IPS-20b (cell line): Measurements from ENCODE around the gene COMTD1.

ENCODE experiments used
- H3K27ac ChIP-seq: one replicate; pipeline ENCODE4 v1.5.1; 2013; ENCODE audit warnings: low read length
- H3K27me3 ChIP-seq: 2 replicates; pipeline ENCODE4 v1.6.1; 2013; ENCODE audit warnings: mild to moderate bottlenecking, low read length, inconsistent platforms; ENCODE audit not compliant: insufficient read depth
- H3K36me3 ChIP-seq: 2 replicates; pipeline ENCODE4 v1.6.1; 2013; ENCODE audit warnings: low read depth, mild to moderate bottlenecking, inconsistent platforms, low read length, moderate library complexity; ENCODE audit not compliant: insufficient read depth
- H3K4me1 ChIP-seq: 2 replicates; pipeline ENCODE4 v1.6.1; 2013; ENCODE audit warnings: mild to moderate bottlenecking, control low read depth, inconsistent platforms, low read length, moderate library complexity; ENCODE audit not compliant: insufficient read depth
- H3K4me3 ChIP-seq: 2 replicates; pipeline ENCODE4 v1.5.1; 2013; ENCODE audit warnings: mild to moderate bottlenecking, low read length, inconsistent platforms
- H3K9ac ChIP-seq: 2 replicates; pipeline ENCODE4 v1.6.1; 2013; ENCODE audit warnings: low read depth, mild to moderate bottlenecking, inconsistent platforms, low read length, moderate library complexity
- H3K9me3 ChIP-seq: 2 replicates; pipeline ENCODE4 v1.6.1; 2013; ENCODE audit warnings: mild to moderate bottlenecking, low read depth, low read length, inconsistent platforms; ENCODE audit not compliant: insufficient read depth

COMTD1 gene

GRCh38 chr10:75263806-75264205 lies 28.0 kb upstream of the COMTD1 start:
- Histone ChIP-seq H3K9ac (no peak overlapping the region), H3K27ac (no peak overlapping the region), H3K4me1 (no peaks in the 10 kb centered on the region), H3K27me3 (no peaks in the 10 kb centered on the region), H3K9me3 (no peaks in the 10 kb centered on the region), H3K4me3 (no peak overlapping the region), H3K36me3 (no peaks in the 10 kb centered on the region)

- no peaks in the 10 kb centered on the region for H3K4me1 ChIP-seq
- H3K9ac ChIP-seq: no peak overlapping the region
- H3K27ac ChIP-seq: no peak overlapping the region
- H3K27me3 ChIP-seq: no peaks in the 10 kb centered on the region
- H3K9me3 ChIP-seq: no peaks in the 10 kb centered on the region
- no peak overlapping the region for H3K4me3 ChIP-seq
- H3K36me3 ChIP-seq: no peaks in the 10 kb centered on the region
These were observed 26.3 kb upstream of the COMTD1 start for GRCh38 chr10:75261813-75262705.

- H3K9ac ChIP-seq: no peak overlapping the region
- H3K27ac ChIP-seq: no peak overlapping the region
- H3K36me3 ChIP-seq: no peaks in the 10 kb centered on the region
- H3K4me1 ChIP-seq: no peaks in the 10 kb centered on the region
- no peak overlapping the region for H3K4me3 ChIP-seq
- H3K27me3 ChIP-seq: no peaks in the 10 kb centered on the region
- H3K9me3 ChIP-seq: no peaks in the 10 kb centered on the region
These were observed 25.2 kb upstream of the COMTD1 start for GRCh38 chr10:75260990-75261389.

DNA sequence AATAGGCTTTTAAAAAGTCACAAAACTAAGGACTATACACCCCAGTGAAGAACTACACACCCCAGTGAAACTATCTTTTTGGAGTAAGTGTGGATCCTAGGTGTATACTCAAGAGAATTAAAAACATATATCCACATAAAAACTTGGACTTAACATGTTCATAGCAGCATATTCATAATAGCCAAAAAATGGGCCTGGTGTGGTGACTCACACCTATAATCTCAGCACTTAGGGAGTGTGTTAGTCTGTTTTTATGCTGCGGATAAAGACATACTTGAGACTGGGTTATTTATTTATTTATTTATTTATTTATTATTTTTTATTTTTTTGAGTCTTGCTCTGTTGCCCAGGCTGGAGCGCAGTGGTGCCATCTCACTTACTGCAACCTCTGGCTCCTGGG lies 19.0 kb upstream of the COMTD1 start:
- Histone ChIP-seq H3K27me3 (no peaks in the 10 kb centered on the region), H3K9ac (no peak overlapping the region), H3K27ac (no peak overlapping the region), H3K9me3 (peaks cover 20% of the 10 kb centered on the region), H3K4me3 (no peak overlapping the region), H3K4me1 (no peaks in the 10 kb centered on the region), H3K36me3 (no peaks in the 10 kb centered on the region)

GRCh38 chr10:75253281-75254220 lies 17.8 kb upstream of the COMTD1 start:
- no peaks in the 10 kb centered on the region for H3K36me3 ChIP-seq
- peaks cover 20% of the 10 kb centered on the region for H3K9me3 ChIP-seq
- no peak overlapping the region for H3K4me3 ChIP-seq
- no peaks in the 10 kb centered on the region for H3K27me3 ChIP-seq
- no peak overlapping the region for H3K9ac ChIP-seq
- no peak overlapping the region for H3K27ac ChIP-seq
- no peaks in the 10 kb centered on the region for H3K4me1 ChIP-seq

GRCh38 chr10:75250934-75251333 lies 15.2 kb upstream of the COMTD1 start:
- Histone ChIP-seq H3K4me3 (no peak overlapping the region), H3K27me3 (no peaks in the 10 kb centered on the region), H3K9ac (no peak overlapping the region), H3K36me3 (no peaks in the 10 kb centered on the region), H3K9me3 (peaks cover 20% of the 10 kb centered on the region), H3K4me1 (peaks cover under 1% of the 10 kb centered on the region; the same call in 1 of the 2 replicates), H3K27ac (no peak overlapping the region)

DNA sequence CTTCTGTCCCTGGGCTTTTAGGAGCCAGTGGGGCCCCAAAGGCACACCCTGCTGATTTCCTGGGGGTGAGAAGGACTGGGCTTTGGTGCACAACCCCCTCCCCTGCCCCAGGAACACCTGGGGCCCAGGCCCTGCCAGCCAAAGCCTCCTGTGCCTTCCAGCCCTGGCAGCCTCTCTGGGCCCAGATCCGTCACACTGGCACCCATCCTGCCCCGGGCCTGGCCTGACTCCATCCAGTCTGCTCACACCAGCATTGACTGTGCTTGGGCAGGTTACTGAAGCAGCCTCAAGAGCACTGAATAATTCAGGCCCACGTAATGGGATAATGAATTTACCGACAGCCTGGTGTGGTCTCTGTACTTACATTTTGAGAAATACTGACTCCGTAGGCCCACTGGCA lies 12.0 kb upstream of the COMTD1 start:
- H3K9ac ChIP-seq: no peak overlapping the region
- no peak overlapping the region for H3K4me3 ChIP-seq
- no peaks in the 10 kb centered on the region for H3K36me3 ChIP-seq
- peaks cover 4% of the 10 kb centered on the region; the same call in 1 of the 2 replicates for H3K4me1 ChIP-seq
- no peaks in the 10 kb centered on the region for H3K27me3 ChIP-seq
- H3K27ac ChIP-seq: no peak overlapping the region
- H3K9me3 ChIP-seq: peaks cover 2% of the 10 kb centered on the region; the same call in 1 of the 2 replicates

- H3K9ac ChIP-seq: no peak overlapping the region
- H3K4me1 ChIP-seq: peaks cover 4% of the 10 kb centered on the region; the same call in 1 of the 2 replicates
- no peaks in the 10 kb centered on the region for H3K27me3 ChIP-seq
- H3K27ac ChIP-seq: no peak overlapping the region
- H3K36me3 ChIP-seq: no peaks in the 10 kb centered on the region
- no peak overlapping the region for H3K4me3 ChIP-seq
- H3K9me3 ChIP-seq: no peaks in the 10 kb centered on the region
These were observed 10.7 kb upstream of the COMTD1 start for GRCh38 chr10:75246506-75246905.

DNA sequence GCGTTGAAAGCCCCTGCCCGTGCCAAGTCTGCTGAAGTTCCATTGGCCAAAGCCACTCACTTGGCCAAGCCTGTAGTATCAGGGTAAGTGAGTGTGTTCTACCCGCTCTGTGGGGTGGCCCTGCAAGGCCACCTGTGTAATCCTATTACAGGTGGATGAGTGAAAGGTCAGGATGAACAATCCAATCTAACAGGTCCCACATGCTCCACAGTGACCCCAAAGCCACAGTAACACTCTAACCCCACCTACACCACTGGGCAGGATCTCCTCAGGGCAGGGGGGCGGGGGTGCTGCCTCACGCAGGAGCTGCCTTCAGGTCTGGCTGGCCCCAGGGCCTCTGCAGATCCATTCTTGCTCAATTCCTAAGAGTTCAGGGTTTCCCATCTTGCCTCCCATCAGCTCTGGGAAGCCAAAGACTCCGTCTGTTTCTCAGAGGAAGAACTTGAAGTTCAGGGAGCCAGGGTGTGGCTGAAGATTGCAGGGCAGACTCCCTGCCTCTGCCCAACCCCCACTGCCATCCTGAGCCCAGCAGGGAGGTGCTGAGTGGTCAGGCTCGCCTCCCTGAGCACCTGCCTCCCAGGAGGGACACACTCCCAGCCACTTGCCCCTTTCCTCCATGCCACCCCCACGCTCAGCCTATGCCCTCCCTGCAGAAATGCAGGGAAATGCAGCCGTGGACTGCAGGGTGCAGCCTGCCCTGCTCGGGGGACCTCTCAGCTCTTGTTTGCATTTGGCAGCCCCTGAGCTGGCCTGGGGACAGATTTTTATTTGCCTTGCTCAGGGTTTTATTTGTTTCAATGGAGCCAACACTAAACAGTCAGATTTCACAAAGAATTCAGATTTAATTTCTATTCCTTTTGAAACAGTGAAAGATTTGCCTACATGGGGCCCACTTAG lies 9.8 kb upstream of the COMTD1 start:
- Histone ChIP-seq H3K36me3 (no peaks in the 10 kb centered on the region), H3K27ac (no peak overlapping the region), H3K27me3 (no peaks in the 10 kb centered on the region), H3K4me3 (no peak overlapping the region), H3K9ac (no peak overlapping the region), H3K4me1 (peaks cover 4% of the 10 kb centered on the region; the same call in 1 of the 2 replicates), H3K9me3 (no peaks in the 10 kb centered on the region)

GRCh38 chr10:75244487-75245353 lies 9.0 kb upstream of the COMTD1 start:
- Histone ChIP-seq H3K4me3 (no peak overlapping the region), H3K9me3 (no peaks in the 10 kb centered on the region), H3K27ac (no peak overlapping the region)

More at GRCh38 chr10:75244487-75245353, 9.0 kb upstream of the COMTD1 start:
- Histone ChIP-seq H3K27me3 (no peaks in the 10 kb centered on the region), H3K4me1 (peaks cover 4% of the 10 kb centered on the region; the same call in 1 of the 2 replicates), H3K36me3 (no peaks in the 10 kb centered on the region), H3K9ac (no peak overlapping the region)
